ENCODE measurements around the gene KIF27. TPM values are rescaled to one million over a fixed set of nuclear protein-coding genes. Genes with fewer than 3 reads are reported as not detected.
A peak's percentile ranks its signal among the peaks of the same experiment; 100 is the strongest.
"Not testable (repeated sequence)": the region's sequence is repeated elsewhere in the genome, so short reads cannot be mapped to it uniquely, and the experiment has no call there.

KIF27 gene
- total RNA-seq, 1 donor from 2014 or later = 5.0 TPM

GRCh38 chr9:83932011-83932410 lies 10.8 kb upstream of the KIF27 start:
- H3K27me3 ChIP-seq (ENCODE audit: control insufficient read depth, insufficient read depth, low read length) = no peaks in the 10 kb centered on the region
- DNase-seq (ENCODE audit: low read depth) = peak; percentile 34
- no peak for FAIRE-seq
- no peaks in the 10 kb centered on the region for H3K36me3 ChIP-seq (ENCODE audit: control insufficient read depth, insufficient read depth, low read length)
- TF ChIP-seq, protein P1, sequence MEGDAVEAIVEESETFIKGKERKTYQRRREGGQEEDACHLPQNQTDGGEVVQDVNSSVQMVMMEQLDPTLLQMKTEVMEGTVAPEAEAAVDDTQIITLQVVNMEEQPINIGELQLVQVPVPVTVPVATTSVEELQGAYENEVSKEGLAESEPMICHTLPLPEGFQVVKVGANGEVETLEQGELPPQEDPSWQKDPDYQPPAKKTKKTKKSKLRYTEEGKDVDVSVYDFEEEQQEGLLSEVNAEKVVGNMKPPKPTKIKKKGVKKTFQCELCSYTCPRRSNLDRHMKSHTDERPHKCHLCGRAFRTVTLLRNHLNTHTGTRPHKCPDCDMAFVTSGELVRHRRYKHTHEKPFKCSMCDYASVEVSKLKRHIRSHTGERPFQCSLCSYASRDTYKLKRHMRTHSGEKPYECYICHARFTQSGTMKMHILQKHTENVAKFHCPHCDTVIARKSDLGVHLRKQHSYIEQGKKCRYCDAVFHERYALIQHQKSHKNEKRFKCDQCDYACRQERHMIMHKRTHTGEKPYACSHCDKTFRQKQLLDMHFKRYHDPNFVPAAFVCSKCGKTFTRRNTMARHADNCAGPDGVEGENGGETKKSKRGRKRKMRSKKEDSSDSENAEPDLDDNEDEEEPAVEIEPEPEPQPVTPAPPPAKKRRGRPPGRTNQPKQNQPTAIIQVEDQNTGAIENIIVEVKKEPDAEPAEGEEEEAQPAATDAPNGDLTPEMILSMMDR (IDR thresholded peaks at IDR 0.05; ENCODE audit: insufficient read depth, low read length, severe bottlenecking) = no peak
- H3K4me3 ChIP-seq (ENCODE audit: low read depth, low read length) = no peak overlapping the region

DNA sequence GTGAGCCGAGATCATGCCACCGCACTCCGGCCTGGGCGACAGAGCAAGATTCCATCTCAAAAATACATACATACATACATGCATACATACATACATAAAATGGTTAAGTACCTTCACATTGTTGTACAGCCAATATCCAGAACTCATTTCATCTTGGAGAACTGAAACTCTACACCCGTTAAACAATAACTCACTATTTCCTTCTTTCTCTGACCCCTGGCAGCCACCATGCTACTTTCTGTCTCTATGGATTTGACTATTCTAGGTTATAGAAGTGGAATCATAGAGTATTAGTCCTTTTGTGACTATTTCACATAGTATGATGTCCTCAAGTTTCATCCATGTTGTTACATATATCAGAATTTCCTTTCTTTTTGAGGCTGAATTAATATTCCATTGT lies 9.6 kb upstream of the KIF27 start:
- no peak for FAIRE-seq
- TF ChIP-seq, protein P1 (IDR thresholded peaks at IDR 0.05; ENCODE audit: insufficient read depth, low read length, severe bottlenecking) = no peak
- H3K4me3 ChIP-seq (ENCODE audit: low read depth, low read length) = no peak overlapping the region
- no peaks in the 10 kb centered on the region for H3K36me3 ChIP-seq (ENCODE audit: control insufficient read depth, insufficient read depth, low read length)
- no peaks in the 10 kb centered on the region for H3K27me3 ChIP-seq (ENCODE audit: control insufficient read depth, insufficient read depth, low read length)
- no peak for DNase-seq (ENCODE audit: low read depth)

DNA sequence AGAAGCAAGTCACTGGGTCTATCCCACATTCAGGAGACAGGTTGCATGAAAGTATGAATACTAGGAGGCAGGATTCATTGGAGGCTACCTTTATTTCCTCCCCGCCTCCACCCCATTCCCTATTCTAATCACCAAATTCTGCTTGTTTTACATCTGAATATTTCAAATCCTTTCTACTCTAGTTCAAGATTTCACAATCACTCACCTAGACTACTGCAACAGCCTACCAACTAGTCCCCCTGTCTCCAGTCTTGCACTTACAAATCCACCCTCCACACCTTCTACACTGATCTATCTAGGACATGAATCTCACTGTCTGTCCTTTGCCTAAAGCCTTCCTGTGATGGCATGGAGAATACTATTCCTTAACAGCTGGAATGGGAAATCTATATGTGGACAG lies 6.4 kb upstream of the KIF27 start:
- H3K27me3 ChIP-seq (ENCODE audit: control insufficient read depth, insufficient read depth, low read length) = no peaks in the 10 kb centered on the region
- no peaks in the 10 kb centered on the region for H3K36me3 ChIP-seq (ENCODE audit: control insufficient read depth, insufficient read depth, low read length)
- no peak overlapping the region for H3K4me3 ChIP-seq (ENCODE audit: low read depth, low read length)
- TF ChIP-seq, protein P1 (IDR thresholded peaks at IDR 0.05; ENCODE audit: insufficient read depth, low read length, severe bottlenecking) = no peak
- FAIRE-seq (no peak), DNase-seq (ENCODE audit: low read depth) (no peak)

DNA sequence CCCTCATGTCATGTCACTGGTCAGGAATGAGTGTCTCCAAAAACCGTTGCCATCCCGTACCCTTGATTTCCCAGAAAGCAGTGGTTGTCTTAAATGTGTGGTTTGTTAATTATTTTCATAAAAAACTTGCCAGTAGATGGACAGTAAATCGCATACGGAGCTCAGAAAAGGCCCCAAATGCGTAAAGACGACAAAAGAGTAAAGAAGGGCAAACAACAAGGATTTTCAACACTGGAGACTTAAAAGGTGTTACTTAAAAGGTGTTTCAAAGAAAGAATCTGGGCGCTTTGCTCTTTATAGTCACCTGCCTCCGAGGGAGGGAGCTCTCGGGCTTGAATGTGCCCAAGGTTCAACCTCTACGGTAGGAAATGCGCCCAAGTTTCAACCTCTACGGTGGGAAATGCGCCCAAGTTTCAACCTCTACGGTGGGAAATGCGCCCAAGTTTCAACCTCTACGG lies 734 bp downstream of the KIF27 start:
- FAIRE-seq (no peak), DNase-seq (ENCODE audit: low read depth) (peak; percentile 68)
- H3K36me3 ChIP-seq (ENCODE audit: control insufficient read depth, insufficient read depth, low read length) = no peaks in the 10 kb centered on the region
- TF ChIP-seq, protein P1 (IDR thresholded peaks at IDR 0.05; ENCODE audit: insufficient read depth, low read length, severe bottlenecking) = peak; percentile 56
- no peaks in the 10 kb centered on the region for H3K27me3 ChIP-seq (ENCODE audit: control insufficient read depth, insufficient read depth, low read length)
- peak overlapping the region; percentile 86 for H3K4me3 ChIP-seq (ENCODE audit: low read depth, low read length)

- TF ChIP-seq, protein P1 (IDR thresholded peaks at IDR 0.05; ENCODE audit: insufficient read depth, low read length, severe bottlenecking) = no peak
- no peak for DNase-seq (ENCODE audit: low read depth)
- H3K4me3 ChIP-seq (ENCODE audit: low read depth, low read length) = no peak overlapping the region
- no peak for FAIRE-seq
- H3K27me3 ChIP-seq (ENCODE audit: control insufficient read depth, insufficient read depth, low read length) = no peaks in the 10 kb centered on the region
- no peaks in the 10 kb centered on the region for H3K36me3 ChIP-seq (ENCODE audit: control insufficient read depth, insufficient read depth, low read length)
Measured at GRCh38 chr9:83919111-83919510, 2.1 kb downstream of the KIF27 start.

DNA sequence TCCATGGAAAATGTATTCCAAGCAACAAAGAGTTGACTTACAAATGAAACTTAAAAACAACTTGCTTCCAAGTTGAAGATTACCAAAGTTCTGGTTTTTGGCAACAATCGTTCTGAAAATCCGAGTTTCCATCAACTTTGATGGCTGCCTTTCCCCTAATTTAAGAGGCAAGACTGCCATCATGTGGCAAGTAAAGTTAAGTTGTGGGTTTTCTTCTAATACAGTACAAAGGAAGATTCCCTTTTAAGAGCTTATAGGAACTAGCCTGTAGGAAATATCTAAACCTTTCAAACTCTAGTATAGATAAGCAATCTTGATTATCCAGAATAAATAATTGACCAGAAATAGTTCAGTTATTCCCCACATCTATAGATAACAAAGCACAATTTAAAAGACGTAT lies 9.0 kb downstream of the KIF27 start:
- not testable (repeated sequence) for H3K36me3 ChIP-seq (ENCODE audit: control insufficient read depth, insufficient read depth, low read length); FAIRE-seq; DNase-seq (ENCODE audit: low read depth); H3K4me3 ChIP-seq (ENCODE audit: low read depth, low read length); H3K27me3 ChIP-seq (ENCODE audit: control insufficient read depth, insufficient read depth, low read length)
- TF ChIP-seq, protein P1 (IDR thresholded peaks at IDR 0.05; ENCODE audit: insufficient read depth, low read length, severe bottlenecking) = peak; percentile 16

Data from bronchial epithelial cell (primary cell).